Activated CD8-positive, alpha-beta memory T cell treated with anti-CD3 and anti-CD28 coated beads, Interleukin-2, amount 50 U/mL, for 48 hours (primary cell): ENCODE results near the gene ZSCAN5B.
"Not testable (repeated sequence)": the region's sequence is repeated elsewhere in the genome, so short reads cannot be mapped to it uniquely, and the experiment has no call there.

Experiments used
- DNase-seq: peaks from one replicate; pipeline ENCODE4 v3.0.0-alpha.2; 2020

ZSCAN5B gene, protein sequence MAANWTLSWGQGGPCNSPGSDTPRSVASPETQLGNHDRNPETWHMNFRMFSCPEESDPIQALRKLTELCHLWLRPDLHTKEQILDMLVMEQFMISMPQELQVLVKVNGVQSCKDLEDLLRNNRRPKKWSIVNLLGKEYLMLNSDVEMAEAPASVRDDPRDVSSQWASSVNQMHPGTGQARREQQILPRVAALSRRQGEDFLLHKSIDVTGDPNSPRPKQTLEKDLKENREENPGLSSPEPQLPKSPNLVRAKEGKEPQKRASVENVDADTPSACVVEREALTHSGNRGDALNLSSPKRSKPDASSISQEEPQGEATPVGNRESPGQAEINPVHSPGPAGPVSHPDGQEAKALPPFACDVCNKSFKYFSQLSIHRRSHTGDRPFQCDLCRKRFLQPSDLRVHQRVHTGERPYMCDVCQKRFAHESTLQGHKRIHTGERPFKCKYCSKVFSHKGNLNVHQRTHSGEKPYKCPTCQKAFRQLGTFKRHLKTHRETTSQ

DNA sequence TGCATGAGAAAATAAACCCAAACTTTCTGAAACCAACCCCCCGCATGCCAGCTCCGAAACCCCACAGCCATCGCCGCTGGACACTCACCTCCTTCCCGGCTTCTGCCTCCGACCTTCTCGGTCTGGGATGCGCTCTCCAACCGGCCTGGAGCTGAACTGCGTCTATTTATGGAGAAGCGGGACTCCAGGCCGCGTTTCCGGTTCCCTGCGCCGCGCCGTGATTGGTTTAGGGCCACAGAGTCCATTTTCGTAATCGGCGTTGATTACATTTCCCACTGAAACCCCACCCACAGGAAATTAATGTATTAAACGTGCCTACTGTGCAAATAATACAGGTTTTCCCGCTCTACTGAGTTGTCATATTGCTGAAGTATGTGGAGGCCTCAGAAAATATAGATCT, at the start of gene ZSCAN5B:
ZSCAN5B (minus strand) TSS at position 138 of the 400 bp plus-strand sequence. CDS start 4,731 bp downstream, outside the sequence.
- DNase-seq = not testable (repeated sequence)

GRCh38 chr19:56245764-56246163, 48.2 kb upstream of the ZSCAN5B start:
- not testable (repeated sequence) for DNase-seq

DNA sequence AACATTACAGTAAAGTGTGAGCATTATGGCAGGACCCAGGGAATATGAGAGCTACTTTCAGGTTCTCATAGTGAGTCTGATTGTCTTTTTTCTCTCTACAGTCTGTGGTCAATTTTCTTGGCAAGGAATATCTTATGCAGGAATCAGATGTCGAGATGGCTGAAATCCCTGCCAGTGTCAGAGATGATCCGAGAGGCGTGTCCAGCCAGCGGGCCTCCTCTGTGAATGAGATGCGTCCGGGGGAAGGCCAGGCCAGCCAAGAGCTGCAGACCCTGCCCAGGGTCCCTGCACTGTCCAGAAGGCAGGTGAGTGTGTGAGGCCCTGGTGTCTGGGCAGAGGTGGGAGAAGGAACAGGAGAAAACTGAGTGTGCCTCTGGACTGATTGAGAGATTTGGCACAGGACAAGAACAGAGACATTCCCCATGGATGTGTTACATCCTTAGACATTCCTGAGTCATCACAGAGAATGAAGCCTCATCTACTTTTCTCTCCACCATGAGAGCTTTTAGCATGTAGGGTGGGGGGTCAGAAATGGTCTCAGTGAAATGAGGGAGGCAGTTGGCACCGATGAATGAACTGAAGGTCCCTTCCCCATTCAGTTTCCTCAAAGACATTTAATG, 47.6 kb upstream of the ZSCAN5B start:
- no peak for DNase-seq

GRCh38 chr19:56223481-56223880, 25.9 kb upstream of the ZSCAN5B start:
- no peak for DNase-seq

DNA sequence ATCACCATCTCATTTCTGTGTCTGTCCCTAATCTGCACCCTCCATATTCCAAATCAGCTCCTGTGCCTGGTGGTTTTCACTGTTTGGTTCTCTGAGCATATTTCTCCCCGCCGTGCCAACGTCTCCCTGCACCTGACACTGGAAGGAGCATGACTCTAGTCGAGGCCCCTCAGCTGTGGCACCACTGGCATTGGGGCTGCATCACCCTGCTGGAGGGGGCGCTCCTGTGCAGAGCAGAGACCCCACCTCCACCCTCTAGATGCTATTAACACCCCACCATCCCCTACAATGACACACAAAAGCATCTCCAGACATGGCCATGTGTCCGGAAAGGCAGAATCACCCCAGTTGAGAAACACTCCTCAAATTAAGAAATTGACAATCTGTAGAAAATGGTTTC, 25.3 kb upstream of the ZSCAN5B start:
- no peak for DNase-seq

- no peak for DNase-seq
Measured at GRCh38 chr19:56221851-56222250, 24.3 kb upstream of the ZSCAN5B start.

- DNase-seq = not testable (repeated sequence)
Measured at GRCh38 chr19:56221442-56221841, 23.9 kb upstream of the ZSCAN5B start.

DNA sequence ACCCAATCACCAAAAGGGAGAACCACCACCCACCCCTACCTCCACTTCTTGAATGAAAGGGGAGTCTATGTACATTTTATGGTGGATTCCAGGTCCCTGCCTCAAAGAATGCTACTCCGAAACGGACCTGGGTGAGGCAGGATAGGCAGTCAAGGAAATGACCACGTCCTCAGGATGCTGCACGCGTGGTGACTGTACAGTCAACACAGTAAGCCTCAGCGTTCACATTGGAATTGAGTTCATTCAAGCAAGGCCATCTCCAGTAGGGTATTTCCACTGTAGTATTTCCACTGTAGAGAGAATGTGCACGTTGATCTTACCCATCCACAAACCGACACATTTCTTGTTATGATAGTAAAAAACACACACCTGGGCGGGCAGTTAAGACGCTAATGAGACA, 21.4 kb upstream of the ZSCAN5B start:
- no peak for DNase-seq

- DNase-seq = no peak
Measured at GRCh38 chr19:56217039-56217949, 19.7 kb upstream of the ZSCAN5B start.

- no peak for DNase-seq
Measured at GRCh38 chr19:56211718-56212117, 14.1 kb upstream of the ZSCAN5B start.

DNA sequence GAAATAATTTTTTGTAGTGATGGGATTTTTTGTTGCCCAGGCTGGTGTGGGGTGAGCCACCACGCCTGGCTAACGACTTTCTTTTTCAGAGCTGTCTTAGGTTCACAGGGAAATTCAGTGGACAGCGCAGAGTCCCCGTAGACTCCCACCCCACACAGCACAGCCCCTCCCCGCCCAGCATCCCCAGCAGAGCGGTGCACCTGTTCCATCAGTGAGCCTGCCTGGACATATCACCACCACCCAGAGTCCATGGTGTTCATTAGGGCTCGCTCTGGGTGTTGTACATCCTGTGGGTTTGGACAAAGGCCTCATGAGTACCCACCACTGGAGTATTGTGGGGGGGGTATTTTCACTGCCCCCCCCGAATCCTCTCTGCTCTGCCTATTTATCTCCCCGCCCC, 12.5 kb upstream of the ZSCAN5B start:
- DNase-seq = not testable (repeated sequence)

GRCh38 chr19:56209091-56209490, 11.5 kb upstream of the ZSCAN5B start:
- DNase-seq = no peak

- DNase-seq = not testable (repeated sequence)
Measured at GRCh38 chr19:56207581-56207980, 10.0 kb upstream of the ZSCAN5B start.

- no peak for DNase-seq
Measured at GRCh38 chr19:56201973-56202372, 4.4 kb upstream of the ZSCAN5B start, which contains the start of gene ZSCAN5C. Gene ZSCAN5C, plus strand, starts transcription at chr19:56202273. Its CDS starts 3,641 bp downstream, at chr19:56205914.

DNA sequence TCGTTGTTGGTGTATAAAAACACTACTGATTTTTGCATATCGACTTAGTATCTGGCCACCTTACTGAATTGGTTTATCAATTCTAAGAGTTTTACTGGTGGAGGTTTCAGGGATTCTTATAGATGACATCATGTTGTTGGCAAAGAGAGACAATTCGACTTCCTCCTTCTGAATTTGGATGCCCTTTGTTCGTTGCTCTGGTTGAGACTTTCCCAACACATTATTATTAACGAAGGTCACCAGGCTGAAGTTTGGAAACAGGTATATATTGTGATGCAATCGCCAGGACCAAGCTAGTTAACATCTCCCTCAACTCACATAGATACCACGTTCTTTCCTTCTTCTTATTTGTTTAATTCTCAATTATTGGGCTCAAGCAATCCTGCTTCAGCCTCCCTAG, 2.1 kb upstream of the ZSCAN5B start:
- DNase-seq = no peak

DNA sequence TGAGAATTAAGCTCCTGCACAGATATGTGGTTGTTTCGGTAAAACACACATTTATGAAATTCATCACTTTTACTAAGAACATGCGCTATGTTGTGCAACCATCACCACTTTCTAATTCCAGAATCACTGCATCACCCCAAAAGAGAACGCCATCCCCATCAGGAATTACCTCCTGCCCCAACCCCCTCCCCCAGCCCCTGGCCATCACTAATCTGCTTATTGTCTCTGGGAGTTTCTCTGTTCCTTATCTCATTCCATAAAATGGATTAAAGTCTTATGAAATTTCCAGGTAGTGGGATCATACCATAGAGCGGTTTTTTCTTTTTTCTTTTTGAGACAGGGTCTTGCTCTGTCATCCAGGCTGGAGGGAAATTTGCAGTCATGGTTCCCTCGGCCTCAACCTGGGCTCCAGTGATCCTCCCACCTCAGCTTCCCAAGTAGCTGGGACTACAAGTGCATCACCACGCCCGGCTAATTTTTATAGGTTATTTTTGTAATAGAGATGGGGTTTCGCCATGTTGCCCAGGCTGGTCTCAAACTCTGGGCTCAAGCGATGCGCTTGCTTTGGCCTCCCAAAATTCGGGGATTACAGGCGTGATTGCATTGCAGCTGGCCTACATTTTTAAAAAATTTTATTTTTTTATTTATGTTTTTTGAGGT, 3.5 kb downstream of the ZSCAN5B start:
- DNase-seq = no peak

DNA sequence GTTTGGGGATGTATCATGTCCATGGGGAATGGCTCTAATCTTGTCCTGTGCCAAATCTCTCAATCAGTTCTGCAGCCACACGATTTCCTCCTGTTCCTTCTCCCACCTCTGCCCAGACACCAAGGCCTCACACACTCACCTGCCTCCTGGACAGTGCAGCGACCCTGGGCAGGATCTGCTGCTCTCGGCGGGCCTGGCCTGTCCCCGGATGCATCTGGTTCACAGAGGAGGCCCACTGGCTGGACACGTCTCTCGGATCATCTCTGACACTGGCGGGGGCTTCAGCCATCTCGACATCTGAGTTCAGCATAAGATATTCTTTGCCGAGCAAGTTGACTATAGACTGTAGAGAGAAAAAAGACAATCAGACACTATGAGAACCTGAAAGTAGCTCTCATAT, 5.9 kb downstream of the ZSCAN5B start:
- DNase-seq = no peak

GRCh38 chr19:56191115-56191514, 6.5 kb downstream of the ZSCAN5B start:
- DNase-seq = no peak

DNA sequence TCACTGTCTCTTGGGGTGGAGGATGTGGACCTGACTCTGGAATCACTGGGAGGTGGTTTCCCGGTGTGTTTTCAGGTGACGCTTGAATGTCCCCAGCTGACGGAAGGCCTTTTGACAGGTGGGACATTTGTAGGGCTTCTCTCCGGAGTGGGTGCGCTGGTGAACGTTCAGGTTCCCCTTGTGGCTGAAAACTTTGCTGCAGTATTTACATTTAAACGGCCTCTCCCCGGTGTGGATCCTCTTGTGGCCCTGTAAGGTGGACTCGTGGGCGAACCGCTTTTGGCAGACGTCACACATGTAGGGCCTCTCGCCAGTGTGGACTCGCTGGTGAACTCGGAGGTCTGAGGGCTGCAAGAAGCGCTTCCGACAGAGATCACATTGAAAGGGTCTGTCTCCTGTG, 7.8 kb downstream of the ZSCAN5B start:
- no peak for DNase-seq

DNA sequence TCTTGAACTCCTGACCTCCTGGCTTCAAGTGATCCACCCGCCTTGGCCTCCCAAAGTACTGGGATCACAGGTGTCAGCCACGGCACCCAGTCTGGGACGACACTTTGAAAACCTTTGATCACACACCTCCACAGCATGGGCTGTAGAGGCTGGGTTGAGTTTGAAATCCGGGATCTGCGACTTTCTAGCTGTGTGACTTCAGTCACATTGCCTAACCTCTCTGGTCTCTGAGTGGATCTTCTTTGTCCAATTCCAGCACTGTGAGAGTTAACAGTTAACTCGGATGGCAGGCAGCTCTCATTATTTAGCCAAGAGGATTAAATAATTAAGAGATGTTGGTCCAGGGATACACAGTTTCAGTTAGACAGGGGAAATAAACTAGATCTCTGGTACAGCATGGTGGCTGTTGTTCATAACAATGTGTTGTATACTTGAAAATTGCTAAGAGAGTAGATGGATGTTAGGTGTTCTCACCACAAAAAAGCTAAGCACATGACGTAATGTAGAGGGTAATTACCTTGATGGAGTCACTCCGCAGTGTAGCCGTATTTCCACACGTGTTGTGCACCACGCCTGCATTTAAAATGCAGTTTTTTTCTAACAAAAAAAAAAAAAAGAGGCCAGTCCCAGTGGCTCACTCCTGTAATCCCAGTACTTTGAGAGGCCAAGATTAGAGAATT, 19.9 kb downstream of the ZSCAN5B start:
- no peak for DNase-seq

DNA sequence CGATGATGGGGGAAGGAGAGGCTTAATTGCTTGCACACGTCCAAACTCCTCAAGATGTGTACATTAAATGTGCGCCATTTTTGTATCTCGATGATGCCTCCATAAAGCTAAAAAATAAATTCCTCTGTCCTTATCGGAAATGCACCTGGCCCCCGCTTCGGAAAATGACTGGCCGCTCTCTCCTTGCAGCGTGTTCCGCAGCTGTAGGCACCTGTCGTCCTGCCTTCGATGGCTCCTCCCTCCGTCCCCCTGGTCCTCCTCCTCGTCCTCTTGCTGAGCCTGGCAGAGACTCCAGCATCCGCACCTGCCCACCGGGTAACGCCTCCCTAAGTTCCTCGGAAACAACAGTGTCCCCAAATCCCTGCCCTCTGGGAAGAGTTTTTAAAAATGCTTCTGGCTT, 20.7 kb downstream of the ZSCAN5B start:
- DNase-seq = no peak

GRCh38 chr19:56176310-56176709, 21.3 kb downstream of the ZSCAN5B start:
- not testable (repeated sequence) for DNase-seq
